ENCODE data around the gene CDH16. TPM values are rescaled to one million over a fixed set of nuclear protein-coding genes. Genes with fewer than 3 reads are reported as not detected.

Gene CDH16
- total and polyA plus RNA-seq, 2 of the 13 experiments (the other 11 are each of a cell fraction or from before 2014, with no cell fraction given): 2.7 to 3.9 TPM

- no peak for TF ChIP-seq ZNF136 (CRISPR knock-in tag; IDR thresholded peaks at IDR 0.05; ENCODE audit: low read depth)
- TF ChIP-seq, protein P1, sequence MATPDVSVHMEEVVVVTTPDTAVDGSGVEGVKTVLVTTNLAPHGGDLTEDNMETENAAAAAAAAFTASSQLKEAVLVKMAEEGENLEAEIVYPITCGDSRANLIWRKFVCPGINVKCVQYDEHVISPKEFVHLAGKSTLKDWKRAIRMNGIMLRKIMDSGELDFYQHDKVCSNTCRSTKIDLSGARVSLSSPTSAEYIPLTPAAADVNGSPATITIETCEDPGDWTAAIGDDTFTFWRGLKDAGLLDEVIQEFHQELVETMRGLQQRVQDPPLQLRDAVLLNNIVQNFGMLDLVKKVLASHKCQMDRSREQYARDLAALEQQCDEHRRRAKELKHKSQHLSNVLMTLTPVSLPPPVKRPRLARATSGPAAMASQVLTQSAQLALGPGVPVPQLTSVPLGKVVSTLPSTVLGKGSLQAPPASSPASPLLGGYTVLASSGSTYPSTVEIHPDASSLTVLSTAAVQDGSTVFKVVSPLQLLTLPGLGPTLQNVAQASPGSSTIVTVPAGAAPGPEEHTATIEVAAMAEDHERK (CRISPR knock-in tag; IDR thresholded peaks at IDR 0.05; ENCODE audit: low read depth): no peak
- no peak for TF ChIP-seq LRRFIP1 (CRISPR knock-in tag; conservative IDR thresholded peaks at IDR 0.05)
- no peak for TF ChIP-seq ZNF816 (CRISPR knock-in tag; IDR thresholded peaks at IDR 0.05; ENCODE audit: borderline replicate concordance)
- no peak for TF ChIP-seq BHLHE40 (IDR thresholded peaks at IDR 0.05; ENCODE audit: low read length)
- no peak for TF ChIP-seq KIAA2018 (CRISPR knock-in tag; IDR thresholded peaks at IDR 0.05; ENCODE audit: borderline replicate concordance)
- peak; percentile 29; the same call in 1 of the 2 replicates for TF ChIP-seq MXD4 (CRISPR knock-in tag; IDR thresholded peaks at IDR 0.05)
- TF ChIP-seq HCFC1 (IDR thresholded peaks at IDR 0.05; ENCODE audit: low read depth, low read length): no peak
- no peak for TF ChIP-seq ZNF713 (CRISPR knock-in tag; IDR thresholded peaks at IDR 0.05)
- TF ChIP-seq ATF7 (IDR thresholded peaks at IDR 0.05): no peak
- TF ChIP-seq ATF7 (CRISPR knock-in tag; IDR thresholded peaks at IDR 0.05): no peak
- TF ChIP-seq MIXL1 (CRISPR knock-in tag; IDR thresholded peaks at IDR 0.05): peak; percentile 64; the same call in 1 of the 2 replicates
- TF ChIP-seq, protein P2, sequence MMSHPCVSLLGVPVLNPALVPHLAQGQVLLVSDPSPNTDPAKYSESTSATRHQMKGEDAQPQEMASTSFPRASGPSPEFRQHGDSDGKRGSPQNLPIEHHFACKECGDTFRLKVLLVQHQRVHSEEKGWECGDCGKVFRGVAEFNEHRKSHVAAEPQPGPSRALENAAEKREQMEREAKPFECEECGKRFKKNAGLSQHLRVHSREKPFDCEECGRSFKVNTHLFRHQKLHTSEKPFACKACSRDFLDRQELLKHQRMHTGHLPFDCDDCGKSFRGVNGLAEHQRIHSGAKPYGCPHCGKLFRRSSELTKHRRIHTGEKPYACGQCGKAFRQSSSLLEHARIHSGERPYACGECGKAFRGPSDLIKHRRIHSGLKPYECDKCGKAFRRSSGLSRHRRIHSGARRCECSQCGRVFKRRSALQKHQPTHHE (CRISPR knock-in tag; IDR thresholded peaks at IDR 0.05; ENCODE audit: borderline replicate concordance): no peak
- TF ChIP-seq ELK4 (CRISPR knock-in tag; IDR thresholded peaks at IDR 0.05; ENCODE audit: borderline replicate concordance): no peak
- no peak for TF ChIP-seq KLF12 (CRISPR knock-in tag; IDR thresholded peaks at IDR 0.05; ENCODE audit: borderline replicate concordance)
These were observed 42.5 kb upstream of the CDH16 start, which contains the start of gene CES3 (continued) for GRCh38 chr16:66961065-66961744.

Data from HepG2 (cell line).